GM18858 (cell line): Measurements from ENCODE around the gene BIRC6.
A peak's percentile ranks its signal among the peaks of the same experiment; 100 is the strongest.
"Not testable (repeated sequence)": the region's sequence is repeated elsewhere in the genome, so short reads cannot be mapped to it uniquely, and the experiment has no call there.

ENCODE experiments used
- ATAC-seq: cut with Tn5 transposase; IDR thresholded peaks from one replicate; pipeline ENCODE4 v1.9.1; 2021; ENCODE audit not compliant: unreplicated experiment

BIRC6 gene

GRCh38 chr2:32356681-32357317 lies at the start of gene BIRC6:
Gene BIRC6 (plus strand): TSS chr2:32357023. CDS start chr2:32357162, 139 bp downstream.
- ATAC-seq = peak; percentile 68

GRCh38 chr2:32310577-32310976 lies 46.2 kb upstream of the BIRC6 start:
- no peak for ATAC-seq

- ATAC-seq = no peak
Observed at GRCh38 chr2:32314886-32315285, 41.9 kb upstream of the BIRC6 start.

DNA sequence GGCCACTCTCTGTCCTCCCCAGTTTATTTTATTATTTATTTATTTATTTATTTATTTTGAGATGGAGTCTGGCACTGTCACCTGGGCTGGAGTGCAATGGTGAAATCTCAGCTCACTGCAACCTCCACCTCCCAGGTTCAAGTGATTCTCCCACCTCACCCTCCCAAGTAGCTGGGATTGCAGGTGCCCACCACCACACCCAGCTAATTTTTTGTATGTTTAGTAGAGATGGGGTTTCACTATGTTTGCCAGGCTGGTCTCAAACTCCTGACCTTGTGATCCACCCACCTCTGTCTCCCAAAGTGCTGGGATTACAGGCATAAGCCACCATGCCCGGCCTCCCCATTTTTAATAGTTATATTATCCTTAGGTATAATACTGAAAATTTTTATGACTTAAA lies 28.1 kb upstream of the BIRC6 start:
- ATAC-seq = not testable (repeated sequence)

DNA sequence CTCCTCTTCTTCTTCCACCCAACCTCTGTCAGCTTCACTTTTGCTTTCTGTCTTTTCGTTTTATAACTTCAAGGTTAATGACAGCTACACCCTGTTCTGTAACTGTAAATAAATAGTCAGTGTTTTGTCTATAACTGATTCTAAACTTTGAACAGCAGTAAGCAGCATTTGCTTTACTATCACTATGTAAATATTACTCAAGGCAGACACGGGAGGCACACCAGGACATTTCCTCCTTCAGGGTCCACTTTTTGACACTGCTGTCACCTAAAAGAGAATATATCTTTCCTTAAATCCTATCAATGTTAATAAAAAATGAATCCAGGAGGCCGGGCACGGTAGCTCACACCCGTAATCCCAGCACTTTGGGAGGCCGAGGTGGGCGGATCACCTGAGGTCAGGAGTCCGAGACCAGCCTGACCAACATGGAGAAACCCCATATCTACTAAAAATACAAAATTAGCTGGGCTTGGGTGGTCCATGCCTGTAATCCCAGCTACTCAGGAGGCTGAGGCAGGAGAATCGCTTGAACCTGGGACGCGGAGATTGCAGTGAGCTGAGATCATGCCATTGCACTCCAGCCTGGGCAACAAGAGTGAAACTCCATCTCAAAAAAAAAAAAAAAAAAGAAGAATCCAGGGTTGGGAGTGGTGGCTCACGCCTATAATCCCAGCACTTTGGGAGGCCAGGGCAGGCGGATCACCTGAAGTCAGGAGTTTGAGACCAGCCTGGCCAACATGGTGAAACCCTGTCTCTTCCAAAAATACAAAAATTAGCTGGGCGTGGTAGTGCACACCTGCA lies 27.4 kb upstream of the BIRC6 start:
- not testable (repeated sequence) for ATAC-seq

DNA sequence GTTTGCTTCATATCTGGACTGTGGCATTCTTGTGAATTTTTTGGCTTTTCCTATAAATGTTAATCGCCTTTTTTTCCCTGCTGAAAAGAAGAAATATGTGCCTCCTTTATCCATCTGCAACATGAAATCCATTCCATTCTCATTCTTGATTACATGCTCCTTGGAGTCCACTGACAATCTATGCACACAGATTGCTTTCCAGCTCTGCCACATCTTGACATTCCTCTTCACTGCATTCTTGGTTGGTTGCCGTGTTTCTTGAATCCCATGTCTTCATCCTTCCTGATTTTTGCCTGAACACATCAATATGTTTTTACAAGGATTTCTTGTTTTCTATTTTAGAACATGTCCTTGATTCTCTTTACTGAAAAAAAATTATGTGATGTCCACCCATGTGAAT lies 26.7 kb upstream of the BIRC6 start:
- no peak for ATAC-seq

- no peak for ATAC-seq
Observed at GRCh38 chr2:32342801-32343200, 14.0 kb upstream of the BIRC6 start.

DNA sequence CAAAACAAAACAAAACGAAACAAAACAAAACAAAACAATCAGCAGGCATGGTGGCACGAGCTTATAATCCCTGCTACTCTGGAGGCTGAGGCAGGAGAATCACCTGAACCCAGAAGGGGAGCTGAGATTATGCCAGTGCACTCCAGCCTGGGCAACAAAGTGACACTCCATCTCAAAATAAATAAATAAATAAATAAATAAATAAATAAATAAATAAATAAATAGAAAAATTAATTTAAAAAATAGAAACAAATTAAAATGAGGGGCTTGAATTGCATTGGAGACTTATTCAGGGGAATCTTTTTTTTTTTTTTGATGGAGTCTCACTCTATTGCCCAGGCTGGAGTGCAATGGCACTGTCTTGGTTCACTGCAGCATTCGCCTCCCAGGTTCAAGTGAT lies 6.0 kb upstream of the BIRC6 start:
- not testable (repeated sequence) for ATAC-seq

DNA sequence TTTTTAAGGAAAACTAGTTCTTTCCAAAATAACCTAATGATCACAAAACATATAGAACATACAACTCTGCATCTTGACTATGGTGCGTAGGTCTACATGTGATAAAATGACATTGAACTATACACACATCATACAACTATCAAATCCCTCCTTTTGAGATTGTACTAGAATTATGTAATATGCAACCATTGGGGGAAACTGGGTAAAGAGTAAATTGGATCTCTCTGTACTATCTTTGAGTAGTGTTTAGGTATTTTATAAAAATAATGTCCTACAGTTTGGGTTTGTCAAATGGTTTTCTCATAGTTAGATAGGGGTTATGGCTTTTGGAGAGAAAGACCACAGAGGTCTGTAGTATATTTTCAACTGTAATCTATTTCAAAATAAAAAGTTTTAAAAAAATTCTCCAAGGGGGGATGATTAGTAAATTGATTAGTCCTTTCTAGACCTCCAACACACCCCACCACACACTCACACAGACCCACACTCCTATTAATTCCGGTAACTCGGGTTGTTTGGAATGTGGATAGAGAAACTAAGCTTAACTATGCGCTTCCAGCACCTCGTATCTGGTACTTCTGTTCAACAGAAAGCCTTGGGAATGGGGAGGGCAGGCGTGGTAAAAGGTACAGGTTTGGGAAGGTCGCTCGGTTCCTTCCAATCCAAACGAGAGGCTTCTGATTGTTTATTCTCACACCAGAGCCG lies 695 bp upstream of the BIRC6 start:
- no peak for ATAC-seq

DNA sequence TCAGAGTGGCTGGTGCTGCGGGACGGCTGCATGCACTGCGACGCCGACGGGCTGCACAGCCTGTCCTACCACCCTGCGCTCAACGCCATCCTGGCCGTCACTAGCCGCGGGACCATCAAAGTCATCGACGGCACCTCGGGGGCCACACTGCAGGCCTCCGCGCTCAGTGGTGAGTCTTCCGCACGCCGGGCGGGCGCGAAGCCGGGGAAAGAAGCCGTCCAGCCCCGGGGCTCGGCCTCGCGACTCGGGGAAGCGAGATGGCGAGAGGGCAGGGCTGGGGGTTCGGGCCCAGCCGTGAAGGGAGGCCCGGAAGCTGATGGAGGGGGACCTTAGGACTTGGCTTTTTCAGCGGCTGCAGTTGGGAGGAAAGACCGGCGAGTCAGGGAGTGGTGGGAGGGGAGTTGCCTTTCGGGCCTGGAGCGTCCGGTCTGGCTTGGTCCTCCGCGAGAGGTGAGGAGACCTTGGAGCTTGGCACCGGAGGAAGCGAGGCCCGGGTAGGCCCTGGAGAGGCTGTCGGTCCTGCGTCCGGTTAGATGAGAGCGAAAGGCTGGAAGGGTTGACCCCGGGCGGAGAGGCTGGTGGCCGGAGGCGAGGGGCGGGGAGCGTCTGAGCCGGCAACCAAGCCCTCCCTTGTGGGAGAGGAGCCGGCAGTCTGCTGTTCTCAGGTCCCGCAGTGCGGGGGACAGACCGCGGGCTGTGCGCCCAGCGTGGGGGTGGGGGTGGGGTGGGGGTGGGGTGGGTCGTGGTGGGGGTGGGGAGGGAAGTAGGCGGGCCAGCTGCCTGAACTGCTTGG lies 691 bp downstream of the BIRC6 start:
- ATAC-seq = peak; percentile 0

- ATAC-seq = no peak
Observed at GRCh38 chr2:32358111-32358482, 1.3 kb downstream of the BIRC6 start.

- no peak for ATAC-seq
Observed at GRCh38 chr2:32360416-32360815, 3.6 kb downstream of the BIRC6 start.

DNA sequence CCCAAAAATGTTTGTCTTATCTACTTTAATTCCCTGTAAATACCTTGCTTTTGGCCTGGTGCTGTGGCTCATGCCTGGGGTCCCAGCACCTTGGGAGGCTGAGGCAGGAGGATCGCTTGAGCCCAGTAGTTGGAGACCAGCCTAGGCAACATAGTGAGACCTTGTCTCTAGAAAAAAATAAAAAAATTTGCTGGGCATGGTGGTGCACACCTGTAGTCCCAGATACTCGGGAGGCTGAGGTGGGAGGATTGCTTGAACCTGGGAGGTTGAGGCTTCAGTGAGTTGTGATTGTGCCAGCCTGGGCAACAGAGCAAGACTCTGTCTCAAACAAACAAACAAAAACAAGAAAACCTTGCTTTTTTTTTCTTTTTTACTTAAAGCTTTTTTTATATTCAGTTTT lies 6.2 kb downstream of the BIRC6 start:
- not testable (repeated sequence) for ATAC-seq

DNA sequence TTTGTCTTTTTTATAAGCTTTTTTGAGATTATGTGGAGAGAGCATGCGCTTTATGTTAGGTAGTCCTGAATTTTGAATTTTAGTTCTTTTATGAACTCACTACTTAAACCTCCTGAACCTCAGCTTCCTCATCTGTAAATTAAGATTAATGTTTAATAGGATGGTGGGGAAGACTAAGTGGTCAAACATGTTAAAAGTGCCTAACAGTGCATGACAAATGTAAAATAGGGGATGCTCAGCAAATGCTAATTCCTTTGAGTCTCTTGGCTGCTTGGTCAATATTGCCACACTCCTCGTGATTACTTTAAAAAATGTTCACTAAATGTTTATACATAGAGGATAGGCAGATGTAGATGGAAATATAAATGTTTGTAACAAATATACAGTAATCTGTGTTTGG lies 6.8 kb downstream of the BIRC6 start:
- peak; percentile 32 for ATAC-seq

DNA sequence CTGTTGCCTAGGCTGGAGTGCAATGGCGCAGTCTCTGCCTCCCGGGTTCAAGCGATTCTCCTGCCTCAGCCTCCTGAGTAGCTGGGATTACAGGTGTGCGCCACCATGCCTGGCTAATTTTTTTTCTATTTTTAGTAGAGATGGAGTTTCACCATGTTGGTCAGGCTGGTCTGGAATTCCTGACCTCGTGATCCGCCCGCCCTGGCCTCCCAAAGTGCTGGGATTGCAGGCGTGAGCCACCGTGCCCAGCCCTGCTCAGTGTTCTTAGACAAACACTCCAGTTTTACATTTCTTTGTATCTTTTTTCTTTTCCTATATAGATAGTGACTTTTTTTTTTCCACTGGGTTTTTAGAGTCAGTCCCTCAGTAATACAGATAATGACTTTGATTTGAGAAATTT lies 7.5 kb downstream of the BIRC6 start:
- not testable (repeated sequence) for ATAC-seq

- not testable (repeated sequence) for ATAC-seq
Observed at GRCh38 chr2:32365679-32366078, 8.9 kb downstream of the BIRC6 start.

DNA sequence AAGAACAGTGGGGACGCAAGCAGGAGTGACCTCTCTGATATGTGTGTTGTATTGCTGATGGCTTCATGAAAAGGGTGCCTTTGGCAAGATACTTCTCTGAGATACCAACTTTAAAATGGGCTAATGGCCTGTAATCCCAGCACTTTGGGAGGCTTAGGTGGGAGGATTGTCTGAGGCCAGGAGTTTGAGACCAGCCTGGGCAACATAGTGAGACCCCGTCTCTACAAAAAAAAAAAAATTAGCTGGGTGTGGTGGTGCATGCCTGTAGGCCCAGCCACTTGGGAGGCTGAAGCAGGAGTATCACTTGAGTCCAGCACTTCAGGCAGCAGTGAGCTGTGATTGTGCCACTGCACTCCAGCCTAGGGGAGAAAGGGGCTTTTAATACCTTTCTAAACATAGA lies 9.8 kb downstream of the BIRC6 start:
- ATAC-seq = no peak

DNA sequence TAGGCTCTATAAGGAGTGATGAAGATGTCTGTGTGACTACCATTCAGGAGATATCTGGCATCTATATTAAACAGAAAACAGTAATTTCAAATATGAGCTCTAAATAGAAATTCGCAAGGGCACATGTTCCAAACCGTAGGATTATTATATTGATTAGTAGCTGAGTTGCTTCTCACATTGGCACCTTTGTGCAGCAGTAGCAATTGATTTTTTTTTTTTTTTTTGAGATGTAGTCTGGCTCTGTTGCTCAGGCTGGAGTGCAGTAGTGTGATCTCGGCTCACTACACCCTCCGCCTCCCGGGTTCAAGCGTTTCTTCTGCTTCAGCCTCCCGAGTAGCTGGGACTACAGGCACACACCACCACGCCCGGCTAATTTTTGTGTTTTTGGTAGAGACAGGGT lies 12.4 kb downstream of the BIRC6 start:
- no peak for ATAC-seq

DNA sequence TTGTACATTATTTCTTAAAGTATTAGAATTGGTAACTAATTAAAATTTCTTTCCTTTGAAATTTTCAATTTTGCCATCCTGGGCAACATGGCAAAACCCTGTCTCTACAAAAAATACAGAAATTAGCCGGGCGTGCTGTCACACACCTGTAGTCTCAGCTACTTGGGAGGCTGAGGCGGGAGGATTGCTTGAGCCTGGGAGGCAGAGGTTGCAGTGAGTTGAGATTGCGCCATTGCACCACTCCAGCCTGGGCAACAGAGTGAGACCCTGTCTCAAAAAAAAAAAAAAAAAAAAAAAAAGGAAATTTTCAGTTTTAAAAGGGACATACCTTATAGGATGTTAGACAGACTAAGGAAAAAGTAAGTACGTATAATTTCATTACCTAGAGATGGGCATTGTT lies 14.1 kb downstream of the BIRC6 start:
- ATAC-seq = not testable (repeated sequence)

GRCh38 chr2:32372519-32373182 lies 15.8 kb downstream of the BIRC6 start:
- ATAC-seq = no peak
